ENCODE data around the gene ARHGAP6. TPM values are rescaled to one million over a fixed set of nuclear protein-coding genes. Genes with fewer than 3 reads are reported as not detected.

Gene ARHGAP6
- total RNA-seq, 4 donors from 2014 or later, result 2.1 to 30.5 (median 4.9) TPM

DNA sequence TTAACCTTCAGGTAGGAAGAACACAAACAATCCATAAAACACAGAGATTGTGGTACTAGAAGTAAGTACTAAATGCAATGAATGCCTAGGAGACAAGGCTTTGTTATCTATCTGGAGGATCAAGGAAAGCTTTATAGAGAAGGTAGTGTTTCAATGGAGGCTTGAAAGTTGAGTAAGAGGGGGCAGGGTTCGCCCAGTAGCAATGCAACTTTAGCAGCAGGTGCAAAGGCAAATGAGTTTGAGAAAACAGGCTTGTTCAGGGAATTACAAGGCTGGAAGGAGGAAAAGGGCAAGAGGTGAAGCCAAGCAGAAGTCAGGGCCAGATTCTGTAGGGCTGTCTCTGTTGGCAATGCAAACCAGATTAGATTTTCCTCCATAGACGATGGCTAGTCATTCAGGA lies 408.0 kb downstream of the ARHGAP6 start:
- TF ChIP-seq, protein P1, sequence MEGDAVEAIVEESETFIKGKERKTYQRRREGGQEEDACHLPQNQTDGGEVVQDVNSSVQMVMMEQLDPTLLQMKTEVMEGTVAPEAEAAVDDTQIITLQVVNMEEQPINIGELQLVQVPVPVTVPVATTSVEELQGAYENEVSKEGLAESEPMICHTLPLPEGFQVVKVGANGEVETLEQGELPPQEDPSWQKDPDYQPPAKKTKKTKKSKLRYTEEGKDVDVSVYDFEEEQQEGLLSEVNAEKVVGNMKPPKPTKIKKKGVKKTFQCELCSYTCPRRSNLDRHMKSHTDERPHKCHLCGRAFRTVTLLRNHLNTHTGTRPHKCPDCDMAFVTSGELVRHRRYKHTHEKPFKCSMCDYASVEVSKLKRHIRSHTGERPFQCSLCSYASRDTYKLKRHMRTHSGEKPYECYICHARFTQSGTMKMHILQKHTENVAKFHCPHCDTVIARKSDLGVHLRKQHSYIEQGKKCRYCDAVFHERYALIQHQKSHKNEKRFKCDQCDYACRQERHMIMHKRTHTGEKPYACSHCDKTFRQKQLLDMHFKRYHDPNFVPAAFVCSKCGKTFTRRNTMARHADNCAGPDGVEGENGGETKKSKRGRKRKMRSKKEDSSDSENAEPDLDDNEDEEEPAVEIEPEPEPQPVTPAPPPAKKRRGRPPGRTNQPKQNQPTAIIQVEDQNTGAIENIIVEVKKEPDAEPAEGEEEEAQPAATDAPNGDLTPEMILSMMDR (IDR thresholded peaks at IDR 0.05), result no peak
- no peak for TF ChIP-seq POLR2A (IDR thresholded peaks at IDR 0.05)
- Histone ChIP-seq H3K27ac (no peak overlapping the region), H3K9me3 (no peaks in the 10 kb centered on the region), H3K36me3 (no peaks in the 10 kb centered on the region), H3K27me3 (no peaks in the 10 kb centered on the region), H3K4me1 (no peaks in the 10 kb centered on the region), H3K4me3 (no peak overlapping the region)
- DNase-seq, result no peak

DNA sequence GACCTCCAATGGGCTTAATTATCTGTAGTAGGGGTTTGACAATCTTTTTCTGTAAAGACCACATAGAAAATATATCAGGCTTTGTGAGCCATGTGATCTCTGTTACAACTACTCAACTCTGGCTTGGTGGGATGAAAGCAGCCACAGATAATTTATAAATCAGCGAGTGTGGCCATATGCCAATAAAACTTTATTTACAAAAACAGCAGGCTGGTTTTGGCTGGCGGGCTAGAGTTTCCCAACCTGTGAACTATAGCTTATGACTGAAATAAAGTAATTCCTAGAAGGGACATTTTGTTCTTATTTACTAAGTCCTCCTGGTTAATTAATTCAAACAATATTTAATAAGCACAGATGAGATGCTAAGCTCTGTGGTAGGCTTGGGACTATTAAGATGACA lies 408.4 kb downstream of the ARHGAP6 start:
- no peaks in the 10 kb centered on the region for H3K9me3 ChIP-seq
- H3K4me1 ChIP-seq, result no peaks in the 10 kb centered on the region
- DNase-seq, result no peak
- H3K36me3 ChIP-seq, result no peaks in the 10 kb centered on the region
- H3K4me3 ChIP-seq, result no peak overlapping the region
- TF ChIP-seq, protein P1 (IDR thresholded peaks at IDR 0.05), result no peak
- TF ChIP-seq POLR2A (IDR thresholded peaks at IDR 0.05), result no peak
- H3K27ac ChIP-seq, result no peak overlapping the region
- H3K27me3 ChIP-seq, result no peaks in the 10 kb centered on the region

DNA sequence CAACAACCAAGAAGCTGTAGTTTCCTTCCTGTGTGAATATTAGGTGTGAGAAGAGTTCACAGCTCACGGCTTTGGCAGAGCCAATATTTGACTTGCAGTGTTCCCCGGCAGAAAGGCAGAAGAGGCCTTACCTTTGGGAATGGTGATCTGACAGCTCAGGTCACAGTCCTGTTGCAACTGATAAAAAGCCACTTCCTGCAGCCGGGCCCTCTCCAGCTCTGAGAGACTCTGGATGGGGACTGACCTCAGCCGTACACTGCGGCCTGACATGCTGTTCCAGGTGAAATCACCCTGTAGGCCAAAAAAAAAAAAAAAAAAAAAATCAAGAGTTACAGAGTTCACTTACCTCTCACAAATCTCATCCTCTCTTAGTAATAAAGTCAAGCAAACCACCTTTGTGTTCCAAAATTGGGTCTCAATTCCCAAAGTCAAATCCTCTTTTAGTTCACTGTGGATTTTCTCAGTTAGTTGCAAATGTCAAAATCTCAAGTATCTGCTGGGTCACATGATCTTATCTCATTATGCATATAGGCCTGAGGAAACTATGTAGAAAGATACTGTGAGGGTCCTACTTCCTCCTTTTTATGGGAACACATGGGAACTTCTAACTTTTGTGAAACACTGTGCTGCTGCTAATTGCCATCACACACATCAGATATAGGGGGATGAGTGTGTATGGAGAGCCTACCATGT lies 411.2 kb downstream of the ARHGAP6 start:
- Histone ChIP-seq H3K9me3 (no peaks in the 10 kb centered on the region), H3K27me3 (no peaks in the 10 kb centered on the region), H3K4me3 (no peak overlapping the region), H3K36me3 (no peaks in the 10 kb centered on the region), H3K27ac (no peak overlapping the region), H3K4me1 (no peaks in the 10 kb centered on the region)
- TF ChIP-seq, protein P1 (IDR thresholded peaks at IDR 0.05), result no peak
- no peak for TF ChIP-seq POLR2A (IDR thresholded peaks at IDR 0.05)
- no peak for DNase-seq

DNA sequence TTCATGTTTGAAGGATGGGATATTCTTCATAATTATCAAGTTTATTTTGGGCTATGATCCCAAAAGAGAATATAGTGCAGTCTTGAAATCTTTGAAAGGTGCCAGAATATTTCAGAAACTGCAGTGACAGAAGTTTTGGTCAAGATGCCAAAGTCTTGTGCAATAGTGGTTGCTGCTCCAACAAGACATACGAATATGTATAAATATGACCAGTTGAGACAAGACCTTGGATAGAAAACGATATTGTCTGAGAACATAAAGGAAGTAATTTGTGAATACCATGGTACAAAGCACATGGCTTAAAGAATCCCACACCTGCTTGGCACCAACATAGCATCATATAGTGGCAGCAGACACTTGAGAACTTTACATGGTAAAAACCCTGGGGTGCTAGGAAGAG lies 421.1 kb downstream of the ARHGAP6 start:
- Histone ChIP-seq H3K9me3 (no peaks in the 10 kb centered on the region), H3K4me3 (no peak overlapping the region), H3K4me1 (no peaks in the 10 kb centered on the region), H3K27me3 (no peaks in the 10 kb centered on the region), H3K27ac (no peak overlapping the region), H3K36me3 (no peaks in the 10 kb centered on the region)
- TF ChIP-seq, protein P1 (IDR thresholded peaks at IDR 0.05), result no peak
- no peak for TF ChIP-seq POLR2A (IDR thresholded peaks at IDR 0.05)
- DNase-seq, result no peak

DNA sequence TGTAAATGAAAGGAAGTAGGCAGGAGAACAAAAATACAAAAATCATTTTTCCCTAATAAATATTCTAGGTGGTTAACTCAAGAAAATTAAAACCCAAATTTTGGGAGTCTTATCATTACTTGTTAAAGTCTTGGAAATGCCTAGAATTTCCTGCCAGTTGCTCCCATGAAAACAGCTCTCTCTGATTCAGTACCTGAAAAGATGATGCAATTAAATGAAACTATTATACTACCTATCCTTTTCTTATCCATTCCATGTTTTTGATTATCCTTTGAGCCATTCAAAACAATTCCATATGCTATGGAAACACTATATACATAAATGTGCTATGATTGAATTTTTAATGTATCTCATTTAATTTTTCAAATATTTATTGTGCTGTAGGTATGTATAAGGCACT lies 423.0 kb downstream of the ARHGAP6 start:
- Histone ChIP-seq H3K4me1 (no peaks in the 10 kb centered on the region), H3K36me3 (no peaks in the 10 kb centered on the region), H3K9me3 (no peaks in the 10 kb centered on the region), H3K27ac (no peak overlapping the region), H3K27me3 (no peaks in the 10 kb centered on the region), H3K4me3 (no peak overlapping the region)
- DNase-seq, result no peak
- TF ChIP-seq, protein P1 (IDR thresholded peaks at IDR 0.05), result no peak
- TF ChIP-seq POLR2A (IDR thresholded peaks at IDR 0.05), result no peak

DNA sequence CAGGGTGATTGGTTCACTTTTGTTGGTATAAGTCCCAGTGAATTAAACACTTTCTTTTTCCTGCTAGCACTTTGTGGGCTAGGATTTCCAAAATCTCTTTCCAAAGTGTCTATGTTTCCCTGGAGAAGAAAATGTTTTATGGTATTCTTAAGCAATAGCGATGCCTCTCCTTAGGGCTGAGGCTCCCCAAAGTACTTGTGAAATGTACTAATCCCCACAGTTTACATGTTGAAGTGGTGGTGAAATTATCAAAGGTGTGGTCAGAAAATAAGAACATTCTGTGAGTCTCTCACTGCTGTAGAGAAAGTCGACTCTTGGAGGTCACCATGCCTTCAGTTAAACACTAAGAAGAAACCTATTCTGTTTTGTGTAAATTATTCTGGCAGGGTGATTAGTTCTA lies 424.0 kb downstream of the ARHGAP6 start:
- Histone ChIP-seq H3K27ac (no peak overlapping the region), H3K27me3 (no peaks in the 10 kb centered on the region), H3K4me3 (no peak overlapping the region), H3K9me3 (no peaks in the 10 kb centered on the region), H3K4me1 (no peaks in the 10 kb centered on the region), H3K36me3 (no peaks in the 10 kb centered on the region)
- TF ChIP-seq, protein P1 (IDR thresholded peaks at IDR 0.05), result no peak
- TF ChIP-seq POLR2A (IDR thresholded peaks at IDR 0.05), result no peak
- no peak for DNase-seq

Data from Peyer's patch (tissue), 4 donors.